HG02763 (cell line): ENCODE measurements around the gene LMBRD2.
A peak's percentile ranks its signal among the peaks of the same experiment; 100 is the strongest.
"Not testable (repeated sequence)": the region's sequence is repeated elsewhere in the genome, so short reads cannot be mapped to it uniquely, and the experiment has no call there.

Experiments used
- ATAC-seq: cut with Tn5 transposase; IDR thresholded peaks from one replicate; pipeline ENCODE4 v1.9.1; 2021; ENCODE audit warnings: mild to moderate bottlenecking, moderate library complexity; ENCODE audit not compliant: unreplicated experiment

LMBRD2 gene

DNA sequence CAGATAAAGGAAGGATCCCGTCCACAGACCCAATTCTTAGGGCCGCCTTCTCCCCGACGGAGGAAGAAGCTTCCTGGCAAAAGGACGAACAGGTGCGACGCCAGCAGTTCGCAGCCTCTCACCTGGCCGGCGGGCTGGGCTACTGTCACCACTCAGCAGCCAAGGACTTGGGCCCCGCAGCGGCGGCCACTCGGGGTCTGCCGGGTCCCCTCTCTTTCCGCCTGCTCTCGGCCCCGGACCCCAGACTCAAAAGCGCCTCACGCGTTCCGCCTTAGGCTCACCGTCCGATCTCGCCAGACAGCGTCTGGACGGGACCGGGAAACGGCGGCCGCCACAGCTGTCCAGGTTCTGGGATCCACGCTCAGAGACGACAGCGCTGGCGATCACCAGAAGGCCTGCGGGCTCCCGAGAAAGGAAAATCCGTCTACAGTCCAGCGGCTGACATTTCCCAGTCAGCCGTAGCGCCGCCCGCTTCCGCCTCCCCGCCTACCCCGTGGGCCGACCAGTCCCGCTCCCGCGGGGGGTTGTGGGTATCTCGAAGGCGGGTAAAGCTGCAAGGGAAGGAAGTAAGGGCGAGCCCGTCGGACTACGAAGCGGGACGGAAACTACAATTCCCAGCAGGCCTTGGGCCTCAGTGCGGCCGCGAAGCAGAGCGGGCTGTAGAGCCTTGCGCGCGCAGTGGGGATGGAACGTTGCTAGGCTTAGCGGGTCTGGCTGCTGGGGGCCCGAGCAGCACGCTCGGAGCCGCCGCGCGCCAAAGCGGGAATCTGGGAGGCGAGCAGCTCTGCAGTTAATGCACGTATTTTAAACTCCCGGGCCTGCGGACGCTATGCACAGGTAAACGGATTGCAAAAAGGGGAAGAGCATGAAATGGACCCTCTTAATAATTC, at the start of gene LMBRD2, which contains the start of gene SKP2:
Gene LMBRD2, minus strand, starts transcription at position 454 of the 890 bp plus-strand sequence. CDS start 8,538 bp downstream, outside the sequence.
Gene SKP2, plus strand, starts transcription at position 678 of the 890 bp plus-strand sequence. Its CDS starts 152 bp downstream, at position 830.
- peak; percentile 99 for ATAC-seq

DNA sequence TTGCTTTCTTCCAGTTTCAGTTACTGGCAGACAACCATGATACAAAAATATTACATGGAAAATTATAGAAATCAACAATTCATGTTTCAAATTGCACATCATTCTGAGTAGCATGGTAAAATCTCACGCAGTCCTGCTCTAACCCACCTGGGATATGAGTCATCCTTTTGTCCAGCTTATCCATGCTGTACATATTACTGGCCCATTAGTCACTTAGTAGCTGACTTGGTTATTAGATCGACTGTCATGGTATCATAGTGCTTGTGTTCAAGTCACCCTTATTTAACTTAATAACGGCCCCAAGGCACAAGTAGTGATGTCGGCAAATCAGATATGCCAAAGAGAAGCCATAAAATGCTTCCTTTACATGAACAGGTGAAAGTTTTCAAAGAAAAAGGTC, 48.8 kb upstream of the LMBRD2 start:
- ATAC-seq: no peak

DNA sequence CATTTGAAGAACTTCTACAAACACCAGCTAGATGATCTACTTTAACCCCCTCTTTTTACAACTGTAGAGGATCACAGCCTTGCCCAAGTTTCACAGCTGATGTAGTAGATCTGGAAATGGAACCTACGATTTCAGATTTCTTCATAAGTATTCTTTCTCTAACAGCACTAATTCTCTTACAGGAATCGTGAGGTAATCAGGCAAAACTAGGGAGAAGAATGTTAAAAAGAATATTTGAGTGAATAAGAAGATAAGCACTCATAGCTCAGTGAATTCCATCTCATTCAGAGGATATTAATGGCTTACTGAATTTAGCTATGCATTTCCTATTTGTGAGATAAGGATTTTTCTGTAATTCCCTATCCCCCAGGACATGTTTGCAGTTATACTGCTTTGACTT, 47.9 kb upstream of the LMBRD2 start:
- no peak for ATAC-seq

DNA sequence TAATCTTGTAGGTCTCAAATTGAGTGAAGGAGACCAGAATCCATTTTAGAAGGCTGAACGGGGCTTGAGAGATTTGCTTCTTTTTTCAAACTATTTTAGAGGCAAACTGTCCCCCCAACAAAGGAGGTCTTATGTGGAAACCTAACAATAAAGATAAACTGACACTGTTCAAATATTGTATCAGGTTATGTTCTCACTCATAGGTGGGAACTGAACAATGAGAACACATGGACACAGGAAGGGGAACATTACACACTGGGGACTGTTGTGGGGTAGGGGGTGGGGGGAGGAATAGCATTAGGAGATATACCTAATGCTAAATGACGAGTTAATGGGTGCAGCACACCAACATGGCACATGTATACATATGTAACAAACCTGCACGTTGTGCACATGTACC, 47.1 kb upstream of the LMBRD2 start:
- ATAC-seq: not testable (repeated sequence)

DNA sequence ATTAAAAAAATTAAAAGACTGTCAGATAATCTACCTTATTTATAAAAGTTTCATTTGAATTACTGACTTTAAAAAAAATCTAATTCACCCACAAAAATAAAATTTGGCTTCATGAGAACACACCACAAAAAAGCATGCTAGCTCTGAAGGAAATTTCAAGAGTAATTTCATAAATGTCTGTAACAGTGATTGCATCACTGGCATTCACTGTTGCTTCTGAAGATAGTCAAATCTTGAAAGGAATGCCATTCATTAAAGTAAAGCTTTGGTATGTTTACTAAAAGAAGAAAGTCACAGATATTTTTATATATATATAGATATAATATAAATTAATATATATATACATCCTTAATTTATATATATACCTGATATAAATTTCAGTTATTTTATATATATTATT, 46.6 kb upstream of the LMBRD2 start:
- ATAC-seq: no peak

DNA sequence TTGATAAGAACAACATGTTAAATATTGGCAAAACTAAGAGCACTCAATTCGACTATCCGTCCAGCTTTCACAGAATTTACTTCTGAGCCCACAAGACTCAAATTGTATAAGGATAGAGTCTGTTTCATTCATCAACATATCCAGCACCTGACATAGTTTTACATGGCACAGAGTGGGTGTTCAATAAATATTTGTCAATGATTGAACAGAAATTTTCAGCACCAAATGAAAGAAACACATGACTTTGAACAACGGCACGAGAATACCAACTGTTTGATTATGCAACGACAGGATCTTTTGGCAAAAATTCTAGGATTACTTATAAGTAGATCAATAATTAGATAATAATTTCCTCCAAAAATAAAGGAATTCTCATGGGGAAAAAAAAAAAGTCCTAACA, 42.1 kb upstream of the LMBRD2 start:
- ATAC-seq: no peak

DNA sequence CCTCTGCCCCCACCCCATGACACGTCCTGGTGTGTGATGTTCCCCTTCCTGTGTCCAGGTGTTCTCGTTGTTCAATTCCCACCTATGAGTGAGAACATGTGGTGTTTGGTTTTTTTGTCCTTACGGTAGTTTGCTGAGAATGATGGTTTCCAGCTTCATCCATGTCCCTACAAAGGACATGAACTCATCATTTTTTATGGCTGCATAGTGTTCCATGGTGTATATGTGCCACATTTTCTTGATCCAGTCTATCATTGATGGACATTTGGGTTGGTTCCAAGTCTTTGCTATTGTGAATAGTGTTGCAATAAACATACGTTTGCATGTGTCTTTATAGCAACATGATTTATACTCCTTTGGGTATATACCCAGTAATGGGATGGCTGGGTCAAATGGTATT, 32.7 kb upstream of the LMBRD2 start:
- not testable (repeated sequence) for ATAC-seq

DNA sequence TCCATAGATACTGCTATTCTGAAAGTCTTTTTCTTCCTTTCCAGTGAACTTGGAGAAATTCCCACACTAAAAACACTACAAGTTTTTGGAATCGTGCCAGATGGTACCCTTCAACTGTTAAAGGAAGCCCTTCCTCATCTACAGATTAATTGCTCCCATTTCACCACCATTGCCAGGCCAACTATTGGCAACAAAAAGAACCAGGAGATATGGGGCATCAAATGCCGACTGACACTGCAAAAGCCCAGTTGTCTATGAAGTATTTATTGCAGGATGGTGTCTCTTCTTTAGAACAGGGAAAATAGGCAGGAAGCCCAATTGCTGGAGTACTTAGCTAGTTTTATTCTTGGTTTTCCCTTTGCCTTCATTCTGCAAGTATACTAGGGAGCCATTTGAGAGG, 30.1 kb upstream of the LMBRD2 start:
- ATAC-seq: no peak

DNA sequence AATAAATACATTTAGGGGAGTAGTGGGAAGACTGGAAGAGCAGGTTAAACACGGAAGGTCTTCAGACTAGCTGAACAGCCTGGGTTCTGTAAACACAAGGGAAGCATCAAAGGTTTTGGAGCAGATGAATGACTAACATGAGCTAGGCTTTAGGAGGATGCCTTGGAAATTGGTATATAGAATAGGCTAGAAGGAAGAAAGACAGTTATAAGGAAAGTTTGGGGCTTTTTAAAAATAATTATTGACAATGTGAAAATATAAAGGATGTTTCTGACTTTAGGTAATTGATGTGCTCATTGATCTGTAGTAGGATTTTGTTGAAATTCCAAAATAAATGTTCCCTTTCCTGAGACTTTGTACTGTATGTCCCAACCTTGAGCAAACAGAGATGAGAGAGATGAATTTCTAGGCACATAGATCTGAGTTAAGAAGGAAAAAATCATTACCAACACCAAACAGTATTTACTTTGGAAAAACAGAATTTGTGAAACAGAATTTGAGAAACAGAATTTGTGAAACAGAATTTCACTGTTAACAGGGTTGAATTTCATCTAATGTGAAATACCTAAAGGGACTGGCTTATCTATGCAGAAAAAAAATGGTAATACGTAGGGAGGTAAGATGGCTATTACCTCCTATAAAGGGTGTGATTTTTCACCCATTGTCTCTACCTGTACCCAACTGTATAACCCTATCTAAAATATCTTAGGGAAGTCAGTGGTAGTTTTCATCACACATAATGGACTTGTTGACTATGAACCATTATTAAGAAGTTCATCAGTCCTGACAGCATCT, 29.1 kb upstream of the LMBRD2 start:
- no peak for ATAC-seq

DNA sequence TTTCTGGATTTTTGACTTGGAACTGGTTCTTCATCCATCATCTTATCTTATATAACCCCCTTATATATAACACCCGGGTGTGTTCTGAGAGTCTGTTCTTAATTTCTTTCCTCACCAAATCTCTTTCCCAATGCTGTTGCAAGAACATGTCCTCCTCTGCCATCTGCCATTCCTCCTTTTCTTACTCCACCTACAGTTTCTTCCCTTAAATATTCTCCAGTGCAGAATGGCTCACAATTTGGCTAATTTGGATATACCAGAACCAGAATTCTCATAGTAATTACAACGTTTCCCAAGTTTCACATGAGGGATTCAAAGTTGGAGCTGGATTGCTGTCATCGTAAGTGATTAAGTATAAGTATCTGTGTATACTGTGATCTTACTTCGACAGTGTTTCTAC, 28.3 kb upstream of the LMBRD2 start:
- ATAC-seq: no peak

DNA sequence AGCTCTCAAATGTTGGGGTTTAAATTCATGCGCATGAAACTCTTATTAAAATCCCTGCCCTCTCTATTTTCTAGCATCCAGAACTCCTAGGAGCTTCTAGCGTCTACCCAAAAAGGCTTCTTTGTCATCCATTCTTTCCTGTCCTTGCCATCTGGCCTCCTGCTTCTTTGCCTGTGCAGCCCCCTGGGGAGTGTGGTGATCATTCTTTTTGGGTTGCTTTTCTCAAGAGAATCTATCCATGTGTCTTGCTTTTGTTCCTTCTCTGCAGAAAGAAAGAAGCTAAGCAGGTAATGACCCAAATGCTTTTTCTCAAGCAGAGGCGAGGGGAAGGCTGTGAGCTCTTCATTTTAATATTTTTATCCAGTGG, 26.8 kb upstream of the LMBRD2 start:
- ATAC-seq: no peak

DNA sequence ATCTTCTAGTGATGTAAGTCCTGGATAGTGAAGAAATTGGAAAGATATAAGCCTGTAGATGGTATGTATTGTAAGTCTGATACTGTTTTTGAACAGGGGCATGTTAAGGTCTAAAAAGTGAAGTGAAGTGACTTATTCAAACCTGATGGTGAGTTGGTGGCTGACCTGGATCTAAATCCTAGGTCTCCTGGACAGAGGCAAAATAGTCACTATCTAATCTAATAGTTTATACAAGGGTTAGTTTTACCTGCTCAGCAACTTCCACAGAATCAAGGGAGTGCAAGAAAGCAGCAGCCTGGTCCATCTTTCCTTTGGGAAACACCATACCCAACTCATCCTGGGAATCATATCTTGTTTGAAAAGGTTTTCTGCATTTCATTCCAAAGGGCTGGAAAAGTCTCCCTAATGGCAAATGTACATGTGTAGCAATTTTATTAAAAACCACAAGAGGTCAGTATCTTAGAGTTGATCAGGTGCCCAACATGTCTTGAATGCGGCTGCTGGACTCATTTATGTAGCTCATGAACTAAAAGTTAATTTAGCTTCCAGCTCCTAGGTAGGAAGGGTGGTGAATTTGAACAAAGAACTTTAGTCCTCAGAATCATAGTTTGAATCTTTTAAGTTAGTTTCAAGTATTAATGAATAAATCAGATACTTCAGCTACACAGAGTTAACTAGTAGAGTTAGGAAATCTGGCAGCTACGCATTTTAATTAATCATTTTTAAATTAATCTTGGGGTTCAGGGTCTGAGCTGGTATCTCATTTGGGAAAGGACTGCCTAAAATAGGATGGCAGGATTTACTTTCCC, 26.2 kb upstream of the LMBRD2 start:
- no peak for ATAC-seq

DNA sequence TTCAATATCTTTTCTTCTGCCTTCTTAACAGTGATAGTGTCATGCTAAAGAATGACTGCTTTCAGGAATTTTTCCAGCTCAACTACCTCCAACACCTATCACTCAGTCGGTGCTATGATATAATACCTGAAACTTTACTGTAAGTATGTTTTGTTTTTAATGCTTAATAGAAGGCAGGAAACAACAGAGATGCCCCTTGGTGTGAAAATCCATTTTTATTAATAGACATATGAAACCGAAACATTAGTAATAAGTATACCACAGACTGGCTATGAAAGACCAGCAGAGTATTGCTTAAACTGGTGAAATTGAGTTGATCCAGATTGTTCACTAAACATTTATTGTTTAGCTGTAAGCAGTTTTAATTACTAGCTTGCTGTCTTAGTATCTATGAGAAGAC, 25.5 kb upstream of the LMBRD2 start:
- ATAC-seq: peak; percentile 97

DNA sequence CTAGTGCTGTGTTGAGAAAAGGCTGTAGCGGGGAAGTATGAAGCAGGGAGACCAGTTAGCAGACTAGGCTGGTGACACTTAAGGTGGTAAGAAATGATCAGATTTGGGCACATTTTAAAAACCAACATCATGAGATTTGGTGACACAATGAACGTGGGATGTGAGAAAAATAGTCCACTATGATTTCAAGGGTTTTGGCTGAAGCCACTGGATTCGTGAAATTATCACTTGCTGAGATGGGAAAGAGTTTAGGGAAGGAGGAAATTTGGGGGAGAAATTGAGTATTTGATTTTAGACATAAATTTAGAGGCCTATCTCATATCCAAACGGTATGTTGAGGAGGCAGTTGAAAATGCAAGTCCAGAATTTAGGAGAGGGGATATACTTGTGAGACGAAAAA, 23.4 kb upstream of the LMBRD2 start:
- no peak for ATAC-seq

DNA sequence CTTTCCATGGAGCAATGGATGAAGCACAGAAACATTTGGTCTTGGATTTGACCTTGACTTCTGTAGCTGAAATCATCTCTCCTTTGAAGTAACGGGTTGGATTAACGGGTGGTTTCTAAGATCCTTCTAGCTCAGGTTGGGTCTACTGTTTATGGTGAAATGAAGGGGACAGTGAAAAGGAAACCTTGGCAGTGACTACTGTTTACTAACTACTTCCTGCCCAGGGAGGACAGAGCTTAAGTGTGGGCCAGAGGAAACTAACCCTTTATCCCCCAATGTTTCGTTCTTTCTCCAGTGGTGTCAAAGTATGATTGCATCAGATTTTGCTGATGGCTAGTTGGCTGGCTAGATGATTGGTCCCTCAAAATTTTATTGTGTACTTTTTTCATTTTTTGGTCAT, 22.4 kb upstream of the LMBRD2 start:
- no peak for ATAC-seq

DNA sequence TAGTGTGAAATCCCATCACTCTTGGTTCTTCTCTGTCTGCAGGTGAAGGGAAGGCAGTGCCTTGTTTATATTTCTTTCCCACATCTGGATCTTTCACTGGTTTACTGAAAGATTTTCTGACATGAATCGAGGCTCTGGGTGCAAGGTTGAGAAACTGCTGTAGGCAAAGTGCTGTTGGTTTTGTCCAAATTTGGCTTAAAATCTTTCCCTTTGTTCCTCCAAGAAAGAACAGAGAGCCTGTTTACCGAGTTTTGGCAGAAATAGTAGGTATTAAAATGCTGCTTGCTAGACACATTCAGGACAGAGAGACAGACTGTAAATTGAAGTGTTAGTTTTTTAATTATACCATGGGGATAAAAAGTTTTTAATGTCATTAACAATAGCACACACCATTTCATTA, 21.7 kb upstream of the LMBRD2 start:
- no peak for ATAC-seq

DNA sequence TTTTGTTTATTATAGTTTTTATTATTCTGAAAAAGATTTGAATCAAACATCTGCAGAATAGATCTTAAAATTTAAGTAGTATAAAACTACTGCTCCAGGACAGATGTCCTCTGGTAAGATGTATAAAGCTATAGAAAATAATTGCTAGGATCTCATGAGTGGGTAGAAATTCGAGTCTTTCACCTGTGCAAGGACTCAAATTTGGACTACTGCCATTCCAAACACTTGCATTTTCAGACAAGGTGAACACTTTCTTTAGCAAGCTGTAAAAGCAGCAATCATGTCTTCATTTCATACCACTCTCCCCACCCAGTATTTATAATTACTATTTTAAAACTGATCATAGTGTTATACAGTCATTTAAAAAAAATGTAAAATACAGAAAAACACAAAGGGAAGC, 20.9 kb upstream of the LMBRD2 start:
- no peak for ATAC-seq

DNA sequence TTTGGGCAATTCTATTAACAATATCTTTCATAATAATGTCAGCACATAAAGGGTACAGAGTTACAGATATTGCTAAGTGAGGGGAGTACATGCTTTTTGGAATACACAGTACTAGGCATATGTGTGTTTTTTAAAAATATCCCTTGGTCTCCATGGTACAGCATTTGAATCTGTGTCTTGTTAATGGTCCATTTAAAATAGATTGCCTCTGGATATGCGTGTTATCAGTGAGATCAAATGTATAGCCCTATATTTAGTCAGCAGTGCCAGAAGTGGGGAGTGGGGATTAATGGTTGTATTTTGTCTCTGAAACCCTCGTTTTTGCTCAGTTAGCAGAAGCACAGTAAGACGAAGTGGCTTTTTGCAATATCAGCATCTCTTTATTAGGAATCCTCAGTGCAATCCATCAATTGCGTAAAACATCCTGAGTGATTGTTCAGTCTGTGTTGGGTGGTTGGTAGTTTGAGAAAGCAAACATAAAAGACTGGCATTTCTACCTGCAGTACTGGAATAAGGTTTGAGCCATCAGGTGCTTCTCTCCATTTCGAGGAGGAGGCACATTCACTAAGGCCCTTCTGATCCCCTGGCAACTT, 19.2 kb upstream of the LMBRD2 start:
- ATAC-seq: no peak

DNA sequence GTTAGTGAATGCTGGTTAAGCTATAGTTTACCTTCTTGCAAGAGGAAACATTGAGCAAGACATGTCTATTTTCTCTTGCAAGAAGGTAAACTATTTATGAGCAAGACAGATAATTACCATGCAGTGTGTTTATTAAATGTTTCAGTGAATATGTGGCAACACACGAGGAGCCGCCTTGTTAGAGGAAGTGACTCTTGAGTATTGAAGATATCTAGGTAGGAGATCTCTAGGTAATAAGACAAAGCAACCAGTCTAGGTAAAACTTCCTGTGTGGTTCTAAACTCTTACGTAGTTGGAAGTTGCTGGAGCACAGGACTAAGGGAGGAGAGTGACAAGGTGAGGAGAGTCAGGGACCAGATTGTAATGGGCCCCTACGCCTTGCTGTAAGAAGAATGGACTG, 17.1 kb upstream of the LMBRD2 start:
- no peak for ATAC-seq

DNA sequence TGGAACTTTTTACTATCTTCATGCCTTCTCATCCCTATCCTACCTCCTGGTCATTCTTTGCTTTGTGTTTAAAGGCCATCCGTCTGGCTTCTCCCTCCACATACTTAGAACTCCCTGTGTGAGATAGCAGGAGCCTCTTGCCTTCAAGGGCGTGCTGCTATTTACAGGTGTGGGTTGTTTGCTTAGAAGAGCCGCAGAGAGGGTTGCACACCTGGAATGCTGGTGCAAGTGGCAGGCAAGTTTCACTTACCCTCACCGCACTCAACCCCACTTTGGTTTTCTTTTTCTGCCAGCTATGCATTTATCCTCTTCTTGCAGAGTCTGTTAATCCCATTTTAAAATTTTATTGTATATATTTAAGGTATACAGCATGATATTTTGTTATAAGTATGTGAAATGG, 12.8 kb upstream of the LMBRD2 start:
- no peak for ATAC-seq
